Endothelial cell (in vitro differentiated cells): Measurements from ENCODE around the gene CHCHD5. TPM values are rescaled to one million over a fixed set of nuclear protein-coding genes. Genes with fewer than 3 reads are reported as not detected.
A peak's percentile ranks its signal among the peaks of the same experiment; 100 is the strongest.

Experiments
- DNase-seq: peaks from one replicate; pipeline ENCODE4 v3.0.0; 2021; ENCODE audit warnings: low spot score
- H3K27ac Mint-ChIP-seq: one replicate; pipeline ENCODE4 v1.8.0; 2021; ENCODE audit warnings: mixed read lengths, inconsistent platforms; ENCODE audit not compliant: unreplicated experiment
- H3K27me3 Mint-ChIP-seq: one replicate; pipeline ENCODE4 v1.8.0; 2021; ENCODE audit warnings: mild to moderate bottlenecking, moderate library complexity, mixed read lengths, inconsistent platforms; ENCODE audit not compliant: unreplicated experiment
- H3K36me3 Mint-ChIP-seq: one replicate; pipeline ENCODE4 v1.8.0; 2021; ENCODE audit warnings: mild to moderate bottlenecking, low read depth, mixed read lengths, inconsistent platforms; ENCODE audit not compliant: unreplicated experiment
- H3K4me1 Mint-ChIP-seq: one replicate; pipeline ENCODE4 v1.8.0; 2021; ENCODE audit warnings: mild to moderate bottlenecking, mixed read lengths, inconsistent platforms; ENCODE audit not compliant: unreplicated experiment
- H3K4me3 Mint-ChIP-seq: one replicate; pipeline ENCODE4 v1.8.0; 2021; ENCODE audit warnings: mild to moderate bottlenecking, mixed read lengths, inconsistent platforms; ENCODE audit not compliant: unreplicated experiment
- H3K9me3 Mint-ChIP-seq: one replicate; pipeline ENCODE4 v1.8.0; 2021; ENCODE audit warnings: mixed read lengths, inconsistent platforms; ENCODE audit not compliant: unreplicated experiment
- CTCF ChIP-seq: fragments of 200-600 bp; sonication (generic); IDR thresholded peaks from one replicate; pipeline ENCODE4 v1.5.0; 2021; ENCODE audit warnings: antibody characterized with exemption; ENCODE audit not compliant: unreplicated experiment
- total RNA-seq: library from RNA; stranded (reverse); fragmentation: NEBNext Ultra II Directional; extraction: Animal tissue kit (Norgen Biotek cat#: 25700); gene quantifications from one replicate; pipeline ENCODE4 v1.2.1, GENCODE V29; 2021; ENCODE audit not compliant: unreplicated experiment

CHCHD5 gene
- total RNA-seq, 1 donor from 2014 or later, result 27.4 TPM

DNA sequence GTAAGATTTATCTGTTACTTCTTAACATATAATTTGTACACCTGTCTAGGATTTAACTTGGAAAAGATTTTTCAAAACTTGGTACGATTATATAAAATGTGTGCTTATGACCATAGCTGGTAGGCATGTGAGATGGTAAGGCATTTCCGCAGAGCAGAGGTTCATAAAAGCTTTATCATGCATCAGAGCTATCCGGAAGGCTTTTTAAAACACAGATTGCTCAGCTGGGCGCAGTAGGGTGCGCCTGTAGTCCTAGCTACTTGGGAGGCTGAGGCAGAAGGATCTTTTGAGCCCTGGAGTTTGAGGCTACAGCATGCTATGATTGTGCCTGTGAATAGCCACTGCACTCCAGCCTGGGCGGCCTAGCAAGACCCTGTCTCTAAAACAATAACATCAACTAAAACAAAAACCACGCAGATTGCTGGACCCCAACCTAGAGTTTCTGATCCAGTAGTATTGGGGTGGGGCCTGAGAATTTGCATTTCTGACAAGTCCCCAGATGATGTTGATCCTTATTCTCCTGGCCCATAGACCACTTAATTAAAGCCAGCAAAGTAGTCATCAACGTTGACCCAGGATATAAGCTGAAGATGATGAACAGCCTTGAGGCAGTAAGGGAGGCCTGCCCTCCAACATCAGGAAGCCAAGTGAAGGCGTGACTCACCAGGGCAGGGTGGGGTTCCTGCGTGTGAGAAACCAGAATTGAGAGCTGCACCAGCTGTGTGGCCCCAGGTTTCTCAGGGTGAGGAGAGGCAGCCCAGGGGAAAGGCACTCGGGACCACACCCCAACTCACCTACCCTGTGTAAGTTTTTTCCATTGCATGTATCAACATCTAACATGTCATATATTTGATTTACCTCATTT, 39.7 kb downstream of the CHCHD5 start:
- no peak for DNase-seq
- Mint-ChIP-seq H3K9me3 (no peaks in the 10 kb centered on the region), H3K27me3 (peaks cover 2% of the 10 kb centered on the region), H3K4me3 (no peak overlapping the region), H3K4me1 (peaks cover 23% of the 10 kb centered on the region), H3K36me3 (no peaks in the 10 kb centered on the region), H3K27ac (no peak overlapping the region)
- no peak for TF ChIP-seq CTCF

GRCh38 chr2:112625474-112626114, 41.2 kb downstream of the CHCHD5 start:
- Mint-ChIP-seq H3K36me3 (no peaks in the 10 kb centered on the region), H3K4me3 (no peak overlapping the region), H3K9me3 (no peaks in the 10 kb centered on the region), H3K4me1 (peaks cover 37% of the 10 kb centered on the region), H3K27ac (no peak overlapping the region), H3K27me3 (peaks cover 5% of the 10 kb centered on the region)
- no peak for TF ChIP-seq CTCF
- DNase-seq, result no peak

- Mint-ChIP-seq H3K4me1 (peaks cover 47% of the 10 kb centered on the region), H3K9me3 (no peaks in the 10 kb centered on the region), H3K36me3 (no peaks in the 10 kb centered on the region), H3K27ac (no peak overlapping the region), H3K4me3 (peak overlapping the region; percentile 25), H3K27me3 (peaks cover 5% of the 10 kb centered on the region)
- peak; percentile 55 for TF ChIP-seq CTCF
- peak; percentile 65 for DNase-seq
Measured at GRCh38 chr2:112626604-112627059, 42.2 kb downstream of the CHCHD5 start.

DNA sequence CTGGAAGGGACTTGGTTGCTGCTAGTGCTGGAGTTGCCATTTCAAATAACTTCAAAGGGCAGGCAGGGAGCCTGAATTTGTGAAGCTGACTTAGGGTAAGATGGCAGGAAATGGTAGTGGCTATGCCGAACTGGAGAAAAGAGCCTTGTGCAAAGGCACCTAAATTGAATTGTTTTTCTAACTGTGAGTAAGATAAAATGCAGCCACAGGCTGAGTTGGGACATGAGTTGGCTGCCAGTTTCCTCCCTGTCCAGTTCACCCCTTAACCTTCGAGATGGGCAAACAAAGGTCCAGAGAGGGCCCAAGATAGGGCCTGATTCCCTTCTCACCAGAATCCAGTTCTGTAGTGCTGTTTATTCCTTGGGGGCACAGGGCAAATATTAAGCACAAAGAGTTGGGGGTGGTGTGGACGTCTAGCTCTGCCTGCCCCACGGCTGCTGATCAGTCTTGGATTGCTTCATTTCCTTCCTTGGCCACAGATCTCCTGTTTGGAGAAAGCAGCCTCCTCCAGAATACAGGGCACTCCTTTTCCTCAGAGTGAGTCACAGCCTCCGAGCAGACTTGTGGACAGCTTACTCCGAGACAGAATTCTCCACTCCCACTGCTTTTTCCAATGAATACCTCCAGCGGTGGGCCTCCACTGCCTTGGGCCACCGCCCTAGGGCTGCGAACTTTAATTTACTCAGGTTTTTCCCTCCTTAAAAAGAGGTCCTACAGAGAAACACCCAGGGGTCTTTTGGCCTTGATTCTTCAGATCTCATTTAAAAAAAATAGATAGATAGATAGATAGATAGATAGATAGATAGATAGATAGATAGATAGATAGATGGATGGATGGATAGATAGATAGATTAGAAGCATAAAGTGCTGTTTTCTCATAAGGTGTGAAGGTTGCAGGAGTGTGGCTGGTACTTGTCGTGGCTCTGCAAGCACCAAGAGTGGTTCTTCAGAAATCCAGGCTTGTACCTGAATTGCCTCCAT, 42.9 kb downstream of the CHCHD5 start:
- H3K9me3 Mint-ChIP-seq, result no peaks in the 10 kb centered on the region
- DNase-seq, result peak; percentile 27

More for the DNA sequence above, 42.9 kb downstream of the CHCHD5 start:
- TF ChIP-seq CTCF, result no peak
- H3K27ac Mint-ChIP-seq, result peak overlapping the region; percentile 75
- H3K27me3 Mint-ChIP-seq, result peaks cover 5% of the 10 kb centered on the region
- peaks cover 52% of the 10 kb centered on the region for H3K4me1 Mint-ChIP-seq
- peak overlapping the region; percentile 25 for H3K4me3 Mint-ChIP-seq
- no peaks in the 10 kb centered on the region for H3K36me3 Mint-ChIP-seq
